RWPE1 (cell line): ENCODE results near the gene KDM4B.

Source experiments
- CTCF ChIA-PET: fragments of 350-600 bp; sonication (Branson Sonifier 250); formaldehyde crosslinking; extraction: SDS; loops from one replicate; lab custom pipeline; 2021; lab: Yijun Ruan, JAX
- POLR2A ChIA-PET: fragments of 400-600 bp; formaldehyde crosslinking; extraction: SDS; loops from one replicate; lab custom pipeline; 2020; ENCODE audit warnings: antibody characterized with exemption; ENCODE audit not compliant: low non-redundant PET; lab: Yijun Ruan, JAX
- DNase-seq: peaks from one replicate; pipeline ENCODE4 v3.0.0; 2012; ENCODE audit warnings: low spot score
- H3K27ac ChIP-seq: fragments of 450-650 bp; 2 replicates; pipeline ENCODE4 v1.5.1; 2017
- CTCF ChIP-seq: fragments of 450-650 bp; conservative IDR thresholded peaks from 2 replicates; pipeline ENCODE4 v1.5.1; 2017; ENCODE audit warnings: low read depth, mild to moderate bottlenecking

The KDM4B gene

DNA sequence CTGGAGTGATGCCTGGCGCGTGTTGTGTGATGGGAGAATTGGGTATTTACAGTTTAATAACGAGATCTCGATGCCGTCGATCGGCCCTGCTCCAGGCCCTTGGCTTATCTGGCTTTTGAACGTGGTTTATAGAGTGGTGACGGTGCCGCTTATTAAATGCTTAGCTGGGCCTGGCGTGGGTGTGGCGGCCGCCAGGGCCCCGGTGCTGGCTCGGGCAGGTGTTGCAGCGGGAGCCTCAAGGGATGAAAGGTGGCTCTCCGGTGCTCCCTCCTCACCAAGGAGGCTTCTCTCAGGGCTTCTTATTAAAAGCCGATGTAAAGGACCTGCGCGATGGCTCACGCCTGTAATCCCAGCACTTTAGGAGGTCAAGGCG is 173.8 kb downstream of the KDM4B start:
- POLR2A ChIA-PET, result no interaction called here
- CTCF ChIA-PET, result interaction anchor here (0.7 kb wide), 1 partner anchor 458 kb away, joined by 3 read pairs; no protein-coding TSS in a partner anchor
- no peak for DNase-seq

DNA sequence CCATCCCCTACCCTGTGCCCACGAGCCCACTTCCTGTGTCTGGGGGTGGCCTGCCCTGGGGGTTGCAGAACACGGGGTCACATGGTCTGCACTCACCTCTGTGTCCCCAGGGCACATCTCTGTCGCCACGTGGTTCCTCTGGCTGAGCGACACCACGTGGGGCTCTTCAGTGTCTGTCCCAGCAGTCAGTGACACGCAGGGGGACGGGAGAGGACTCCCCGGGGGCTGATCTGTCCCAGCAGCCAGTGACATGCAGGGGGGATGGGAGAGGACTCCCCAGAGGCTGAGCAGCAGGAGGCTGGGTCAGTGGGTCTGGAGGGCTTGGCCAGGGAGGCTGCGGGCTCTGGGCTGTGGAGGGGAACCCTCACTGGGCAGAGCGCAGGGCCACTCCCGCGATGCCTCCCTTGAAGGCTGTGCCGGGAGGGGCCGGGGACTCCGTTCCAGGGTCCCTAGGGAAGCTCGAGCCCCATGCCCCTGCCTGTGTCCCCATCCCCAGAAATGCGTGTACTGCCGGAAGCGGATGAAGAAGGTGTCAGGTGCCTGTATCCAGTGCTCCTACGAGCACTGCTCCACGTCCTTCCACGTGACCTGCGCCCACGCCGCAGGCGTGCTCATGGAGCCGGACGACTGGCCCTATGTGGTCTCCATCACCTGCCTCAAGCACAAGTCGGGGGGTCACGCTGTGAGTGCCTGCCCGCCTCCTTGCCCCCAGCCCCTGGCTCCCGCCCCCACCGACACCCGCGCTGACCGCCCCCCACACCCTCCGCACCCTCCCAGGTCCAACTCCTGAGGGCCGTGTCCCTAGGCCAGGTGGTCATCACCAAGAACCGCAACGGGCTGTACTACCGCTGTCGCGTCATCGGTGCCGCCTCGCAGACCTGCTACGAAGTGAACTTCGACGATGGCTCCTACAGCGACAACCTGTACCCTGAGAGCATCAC is 174.8 kb downstream of the KDM4B start:
- TF ChIP-seq CTCF, result no peak
- CTCF ChIA-PET, result interaction anchor here (0.6 to 0.7 kb wide), 3 partner anchors 20 to 459 kb away, joined by 3 to 5 read pairs (median 3); no protein-coding TSS in a partner anchor
- POLR2A ChIA-PET, result no interaction called here
- no peak for DNase-seq
- H3K27ac ChIP-seq, result no peak overlapping the region

More for the DNA sequence above, 173.8 kb downstream of the KDM4B start:
- no peak for TF ChIP-seq CTCF
- H3K27ac ChIP-seq, result no peak overlapping the region

- no peak for TF ChIP-seq CTCF
These were observed 175.7 kb downstream of the KDM4B start for GRCh38 chr19:5144545-5145179.

DNA sequence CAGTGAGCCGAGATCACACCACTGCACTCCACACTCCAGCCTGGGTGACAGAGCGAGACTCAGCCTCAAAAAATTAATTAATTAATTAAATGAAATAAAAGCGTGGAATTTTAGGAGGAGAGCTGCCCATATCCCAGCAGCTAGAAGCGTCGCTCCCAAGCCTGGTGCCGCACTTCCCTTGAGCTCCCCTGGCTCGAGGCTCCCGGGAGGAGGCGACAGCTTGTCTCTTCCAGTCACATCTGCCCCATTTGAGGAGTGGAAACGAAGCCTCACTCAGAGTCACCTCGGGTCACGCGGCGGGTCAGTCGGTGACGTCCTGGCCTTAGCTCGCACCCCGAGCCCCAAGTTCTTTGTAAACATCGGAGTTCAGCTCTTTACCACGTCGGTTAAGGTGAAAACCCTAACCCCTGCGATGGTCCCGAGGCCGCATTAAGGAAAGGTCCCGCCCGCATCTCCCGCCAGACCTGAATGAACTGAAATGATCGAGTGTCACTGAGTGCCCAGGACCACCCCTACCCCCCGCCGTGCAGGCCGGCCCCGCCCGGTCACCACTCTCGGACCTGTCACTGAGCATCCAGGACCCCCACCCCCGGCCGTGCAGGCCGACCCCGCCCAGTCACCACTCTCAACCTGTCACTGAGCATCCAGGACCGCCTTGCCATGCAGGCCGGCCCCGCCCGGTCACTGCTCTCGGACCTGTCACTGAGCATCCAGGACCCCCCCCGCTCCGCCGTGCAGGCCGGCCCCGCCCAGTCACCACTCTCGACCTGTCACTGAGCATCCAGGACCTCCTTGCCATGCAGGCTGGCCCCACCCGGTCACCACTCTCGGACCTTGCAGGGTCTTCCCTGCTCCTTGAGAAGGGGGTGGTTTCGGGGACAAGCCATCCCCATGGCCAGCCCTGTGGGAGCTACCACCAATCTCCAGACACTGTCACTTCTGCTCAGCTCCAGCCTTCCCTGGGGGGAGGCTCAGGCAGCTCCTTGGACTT is 176.9 kb downstream of the KDM4B start:
- no peak for TF ChIP-seq CTCF
- ChIA-PET POLR2A (no interaction called here), CTCF (interaction anchor here (0.6 to 0.8 kb wide), 2 partner anchors 8 to 97 kb away, joined by 3 to 5 read pairs; no protein-coding TSS in a partner anchor)
- no peak overlapping the region for H3K27ac ChIP-seq
- no peak for DNase-seq

More at GRCh38 chr19:5144545-5145179, 175.7 kb downstream of the KDM4B start:
- POLR2A ChIA-PET, result no interaction called here
- CTCF ChIA-PET, result interaction anchor here (0.6 kb wide), 2 partner anchors 19 to 32 kb away, joined by 3 to 5 read pairs; no protein-coding TSS in a partner anchor
- no peak for DNase-seq
- H3K27ac ChIP-seq, result no peak overlapping the region; the same call in 1 of the 2 replicates

- no peak for TF ChIP-seq CTCF
- no peak for DNase-seq
- H3K27ac ChIP-seq, result no peak overlapping the region
- POLR2A ChIA-PET, result interaction anchor here (0.6 kb wide), 1 partner anchor 504 kb away, joined by 3 read pairs; no protein-coding TSS in a partner anchor
- CTCF ChIA-PET, result interaction anchor here (0.6 kb wide), 1 partner anchor 411 kb away, joined by 4 read pairs; no protein-coding TSS in a partner anchor
These were observed 178.4 kb downstream of the KDM4B start for GRCh38 chr19:5147074-5147977.
